Measurements from ENCODE around the gene SPTBN5. TPM values are rescaled to one million over a fixed set of nuclear protein-coding genes. Genes with fewer than 3 reads are reported as not detected.

Gene SPTBN5
- total RNA-seq, 1 donor from 2014 or later: 3.2 TPM

GRCh38 chr15:41865490-41866055, 28.3 kb downstream of the SPTBN5 start:
- Mint-ChIP-seq H3K4me1 (ENCODE audit: unreplicated experiment) (no peaks in the 10 kb centered on the region), H3K27me3 (ENCODE audit: unreplicated experiment) (no peaks in the 10 kb centered on the region), H3K27ac (ENCODE audit: unreplicated experiment) (no peak overlapping the region), H3K4me3 (ENCODE audit: unreplicated experiment) (no peak overlapping the region), H3K36me3 (ENCODE audit: unreplicated experiment) (no peaks in the 10 kb centered on the region), H3K9me3 (ENCODE audit: unreplicated experiment) (no peaks in the 10 kb centered on the region)
- TF ChIP-seq CTCF (IDR thresholded peaks at IDR 0.05): no peak
- DNase-seq (ENCODE audit: extremely low spot score, unreplicated experiment): no peak

DNA sequence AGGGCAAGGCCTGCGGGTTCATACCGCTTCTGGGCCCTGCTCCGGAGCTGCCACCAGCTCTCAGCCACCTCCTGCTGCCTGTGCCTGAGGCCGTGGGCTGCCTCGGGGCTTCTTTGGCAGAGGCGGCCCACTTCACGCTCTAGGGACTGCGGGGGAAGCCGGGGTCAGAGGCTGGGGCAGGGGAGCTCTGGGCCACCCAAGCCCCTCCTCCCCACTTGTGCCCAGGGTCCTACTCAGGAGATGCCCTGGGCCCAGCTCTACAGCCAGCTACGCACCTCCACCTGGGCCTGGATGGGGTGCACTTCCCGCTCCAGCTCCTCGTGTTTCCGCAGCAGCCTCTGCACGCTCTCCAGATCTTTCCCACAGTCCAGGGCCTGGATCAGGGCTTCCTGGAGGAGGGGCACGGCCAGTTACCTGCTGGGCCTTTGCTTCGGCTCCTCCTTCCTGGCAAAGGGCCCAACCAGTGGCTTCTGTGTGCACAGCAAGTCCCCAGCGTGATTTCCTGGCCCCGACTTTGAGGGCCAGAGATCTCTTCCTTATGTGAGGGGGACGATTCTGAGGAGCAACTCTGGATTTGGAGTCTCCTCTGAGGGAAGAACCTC, 31.2 kb downstream of the SPTBN5 start:
- H3K36me3 Mint-ChIP-seq (ENCODE audit: unreplicated experiment): no peaks in the 10 kb centered on the region
- no peak overlapping the region for H3K27ac Mint-ChIP-seq (ENCODE audit: unreplicated experiment)
- DNase-seq (ENCODE audit: extremely low spot score, unreplicated experiment): no peak
- H3K9me3 Mint-ChIP-seq (ENCODE audit: unreplicated experiment): no peaks in the 10 kb centered on the region
- no peak overlapping the region for H3K4me3 Mint-ChIP-seq (ENCODE audit: unreplicated experiment)
- TF ChIP-seq CTCF (IDR thresholded peaks at IDR 0.05): no peak
- no peaks in the 10 kb centered on the region for H3K27me3 Mint-ChIP-seq (ENCODE audit: unreplicated experiment)
- H3K4me1 Mint-ChIP-seq (ENCODE audit: unreplicated experiment): no peaks in the 10 kb centered on the region

DNA sequence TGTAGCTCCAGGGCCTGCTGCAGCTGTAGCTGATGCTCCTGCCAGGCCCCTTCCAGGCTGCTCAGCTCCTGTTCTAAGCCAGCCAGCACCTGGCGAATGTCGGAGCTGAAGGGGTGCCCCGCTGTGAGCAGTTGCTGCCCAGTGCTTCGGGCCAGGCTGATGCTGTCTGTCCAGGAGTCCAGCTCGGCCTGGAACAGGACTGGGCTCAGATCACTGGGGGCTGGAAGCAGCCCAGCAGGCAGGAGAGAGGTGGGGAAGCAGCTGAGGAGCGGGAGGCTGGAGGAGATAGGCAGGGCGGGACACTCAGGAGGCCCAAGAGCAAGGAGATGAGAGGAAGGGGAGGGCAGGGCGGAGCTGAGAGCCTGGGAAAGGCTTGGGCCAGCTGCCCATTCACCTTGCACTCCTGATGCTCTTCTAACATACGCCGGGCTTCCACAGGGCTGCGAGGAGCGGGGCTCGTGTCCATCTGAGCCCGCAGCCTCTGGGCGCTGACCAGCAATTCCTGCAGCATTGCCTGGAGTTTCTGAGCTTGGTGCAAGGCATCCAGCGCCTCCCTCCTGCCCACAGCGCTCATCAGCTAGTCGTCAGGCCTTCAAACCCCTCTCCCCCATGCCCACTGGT, 32.0 kb downstream of the SPTBN5 start:
- Mint-ChIP-seq H3K27ac (ENCODE audit: unreplicated experiment) (no peak overlapping the region), H3K4me3 (ENCODE audit: unreplicated experiment) (no peak overlapping the region), H3K36me3 (ENCODE audit: unreplicated experiment) (no peaks in the 10 kb centered on the region), H3K27me3 (ENCODE audit: unreplicated experiment) (no peaks in the 10 kb centered on the region), H3K4me1 (ENCODE audit: unreplicated experiment) (no peaks in the 10 kb centered on the region), H3K9me3 (ENCODE audit: unreplicated experiment) (no peaks in the 10 kb centered on the region)
- DNase-seq (ENCODE audit: extremely low spot score, unreplicated experiment): no peak
- no peak for TF ChIP-seq CTCF (IDR thresholded peaks at IDR 0.05)

DNA sequence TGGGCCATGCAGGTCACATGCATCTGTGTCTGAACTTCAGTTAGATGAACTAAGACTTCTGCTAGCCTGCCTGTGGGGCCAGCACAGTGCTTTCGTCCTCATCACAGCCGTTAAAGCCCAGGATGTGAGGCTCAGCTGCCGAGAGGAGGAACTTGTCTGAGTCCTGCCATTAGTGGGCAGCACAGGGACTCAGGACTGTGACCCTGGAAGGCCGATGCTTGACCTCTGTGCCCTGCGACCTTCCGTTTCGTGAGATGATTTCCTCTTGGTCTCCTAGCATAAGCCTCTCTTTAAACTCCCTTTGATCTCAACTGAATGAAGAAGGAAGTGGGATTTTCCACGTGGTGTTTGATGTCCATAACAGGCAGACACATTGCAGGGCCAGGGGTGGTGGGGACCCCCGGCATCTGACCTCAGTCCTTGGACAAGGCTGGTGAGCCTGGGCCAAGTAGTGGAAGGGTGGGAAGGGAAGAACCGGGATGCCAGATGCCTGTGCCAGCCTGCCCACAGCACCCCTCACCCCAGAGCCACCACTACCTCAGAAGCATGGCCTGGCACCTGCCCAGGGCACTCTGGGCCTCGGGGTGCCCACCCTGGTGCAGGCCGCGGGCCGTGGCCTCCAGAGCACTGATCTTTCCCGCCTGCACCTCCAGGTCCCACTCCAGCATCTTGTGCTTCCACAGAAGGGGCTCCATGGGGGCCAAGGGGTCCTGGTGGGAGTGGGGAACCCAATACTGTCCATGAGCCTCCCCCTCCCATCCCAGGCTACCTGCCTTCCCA, 33.6 kb downstream of the SPTBN5 start:
- no peak overlapping the region for H3K27ac Mint-ChIP-seq (ENCODE audit: unreplicated experiment)
- no peak overlapping the region for H3K4me3 Mint-ChIP-seq (ENCODE audit: unreplicated experiment)
- no peak for TF ChIP-seq CTCF (IDR thresholded peaks at IDR 0.05)
- H3K4me1 Mint-ChIP-seq (ENCODE audit: unreplicated experiment): no peaks in the 10 kb centered on the region
- no peak for DNase-seq (ENCODE audit: extremely low spot score, unreplicated experiment)
- no peaks in the 10 kb centered on the region for H3K27me3 Mint-ChIP-seq (ENCODE audit: unreplicated experiment)
- no peaks in the 10 kb centered on the region for H3K36me3 Mint-ChIP-seq (ENCODE audit: unreplicated experiment)
- H3K9me3 Mint-ChIP-seq (ENCODE audit: unreplicated experiment): no peaks in the 10 kb centered on the region

- DNase-seq (ENCODE audit: extremely low spot score, unreplicated experiment): no peak
- Mint-ChIP-seq H3K4me1 (ENCODE audit: unreplicated experiment) (no peaks in the 10 kb centered on the region), H3K9me3 (ENCODE audit: unreplicated experiment) (no peaks in the 10 kb centered on the region), H3K4me3 (ENCODE audit: unreplicated experiment) (no peak overlapping the region), H3K27ac (ENCODE audit: unreplicated experiment) (no peak overlapping the region), H3K36me3 (ENCODE audit: unreplicated experiment) (no peaks in the 10 kb centered on the region), H3K27me3 (ENCODE audit: unreplicated experiment) (no peaks in the 10 kb centered on the region)
- TF ChIP-seq CTCF (IDR thresholded peaks at IDR 0.05): no peak
These were observed 35.1 kb downstream of the SPTBN5 start for GRCh38 chr15:41858756-41859155.
